NCI-H748 (cell line): Measurements from ENCODE around the gene CXCR6.

Experiments
- DNase-seq: peaks from one replicate; lab custom pipeline; 2025; ENCODE audit not compliant: unreplicated experiment; lab: John Stamatoyannopoulos, UW

Gene CXCR6

GRCh38 chr3:45921158-45922038 is 21.9 kb upstream of the CXCR6 start:
- DNase-seq, result no peak

GRCh38 chr3:45922039-45922326 is 21.3 kb upstream of the CXCR6 start:
- no peak for DNase-seq

- no peak for DNase-seq
Observed at GRCh38 chr3:45922950-45923590, 20.2 kb upstream of the CXCR6 start.

- no peak for DNase-seq
Observed at GRCh38 chr3:45923755-45924154, 19.5 kb upstream of the CXCR6 start.

- DNase-seq, result no peak
Observed at GRCh38 chr3:45927881-45928280, 15.4 kb upstream of the CXCR6 start.

- peak; percentile 12 for DNase-seq
Observed at GRCh38 chr3:45929042-45929679, 14.1 kb upstream of the CXCR6 start.

- no peak for DNase-seq
Observed at GRCh38 chr3:45931496-45931895, 11.8 kb upstream of the CXCR6 start.

- DNase-seq, result no peak
Observed at GRCh38 chr3:45932112-45932511, 11.2 kb upstream of the CXCR6 start.

GRCh38 chr3:45933591-45933990 is 9.7 kb upstream of the CXCR6 start:
- DNase-seq, result no peak

- no peak for DNase-seq
Observed at GRCh38 chr3:45936261-45936660, 7.0 kb upstream of the CXCR6 start.

GRCh38 chr3:45937206-45938042 is 5.8 kb upstream of the CXCR6 start:
- DNase-seq, result no peak

GRCh38 chr3:45938043-45938435 is 5.2 kb upstream of the CXCR6 start:
- DNase-seq, result no peak

GRCh38 chr3:45938864-45939263 is 4.4 kb upstream of the CXCR6 start:
- peak; percentile 62 for DNase-seq

GRCh38 chr3:45939341-45939771 is 3.9 kb upstream of the CXCR6 start:
- DNase-seq, result no peak

GRCh38 chr3:45940004-45940780 is 3.1 kb upstream of the CXCR6 start:
- no peak for DNase-seq

- DNase-seq, result no peak
Observed at GRCh38 chr3:45940781-45941365, 2.4 kb upstream of the CXCR6 start.

- DNase-seq, result no peak
Observed at GRCh38 chr3:45942051-45942825, 1.0 kb upstream of the CXCR6 start.

- no peak for DNase-seq
Observed at GRCh38 chr3:45944830-45945620, 1.8 kb downstream of the CXCR6 start.

- no peak for DNase-seq
Observed at GRCh38 chr3:45946307-45946706, 3.0 kb downstream of the CXCR6 start.
